ENCODE data around the gene C10orf71.

Gene C10orf71

GRCh38 chr10:49298983-49299815 lies at the start of gene C10orf71:
C10orf71 (plus strand) TSS chr10:49299170; CDS start chr10:49322546, 23,376 bp downstream.
- DNase-seq (ENCODE audit: low read depth in 3 of 3): no peak

GRCh38 chr10:49252313-49253034 lies 46.5 kb upstream of the C10orf71 start:
- no peak for DNase-seq (ENCODE audit: low read depth in 3 of 3)

- DNase-seq (ENCODE audit: low read depth in 3 of 3): no peak
These were observed 45.5 kb upstream of the C10orf71 start for GRCh38 chr10:49253340-49253906.

GRCh38 chr10:49254150-49254549 lies 44.8 kb upstream of the C10orf71 start:
- DNase-seq (ENCODE audit: low read depth in 3 of 3): no peak

GRCh38 chr10:49254556-49255318 lies 44.2 kb upstream of the C10orf71 start:
- no peak for DNase-seq (ENCODE audit: low read depth in 3 of 3)

GRCh38 chr10:49255883-49256282 lies 43.1 kb upstream of the C10orf71 start:
- DNase-seq (ENCODE audit: low read depth in 3 of 3): no peak

- no peak for DNase-seq (ENCODE audit: low read depth in 3 of 3)
These were observed 41.8 kb upstream of the C10orf71 start for GRCh38 chr10:49257154-49257553.

GRCh38 chr10:49257626-49258349 lies 41.2 kb upstream of the C10orf71 start:
- no peak for DNase-seq (ENCODE audit: low read depth in 3 of 3)

- DNase-seq (ENCODE audit: low read depth in 3 of 3): no peak
These were observed 40.7 kb upstream of the C10orf71 start for GRCh38 chr10:49258350-49258683.

- DNase-seq (ENCODE audit: low read depth in 3 of 3): no peak
These were observed 38.2 kb upstream of the C10orf71 start for GRCh38 chr10:49260644-49261296.

- no peak for DNase-seq (ENCODE audit: low read depth in 3 of 3)
These were observed 35.4 kb upstream of the C10orf71 start for GRCh38 chr10:49263591-49263990.

GRCh38 chr10:49264177-49264677 lies 34.7 kb upstream of the C10orf71 start:
- no peak for DNase-seq (ENCODE audit: low read depth in 3 of 3)

- DNase-seq (ENCODE audit: low read depth in 3 of 3): no peak
These were observed 33.1 kb upstream of the C10orf71 start for GRCh38 chr10:49265885-49266284.

GRCh38 chr10:49268185-49268584 lies 30.8 kb upstream of the C10orf71 start:
- no peak for DNase-seq (ENCODE audit: low read depth in 3 of 3)

GRCh38 chr10:49269523-49269922 lies 29.4 kb upstream of the C10orf71 start:
- DNase-seq (ENCODE audit: low read depth in 3 of 3): no peak

- no peak for DNase-seq (ENCODE audit: low read depth in 3 of 3)
These were observed 28.4 kb upstream of the C10orf71 start for GRCh38 chr10:49270565-49270964.

- DNase-seq (ENCODE audit: low read depth in 3 of 3): no peak
These were observed 27.6 kb upstream of the C10orf71 start for GRCh38 chr10:49271346-49271745.

- DNase-seq (ENCODE audit: low read depth in 3 of 3): no peak
These were observed 26.5 kb upstream of the C10orf71 start for GRCh38 chr10:49272251-49273081.

GRCh38 chr10:49273082-49273465 lies 25.9 kb upstream of the C10orf71 start:
- no peak for DNase-seq (ENCODE audit: low read depth in 3 of 3)

- DNase-seq (ENCODE audit: low read depth in 3 of 3): no peak
These were observed 25.3 kb upstream of the C10orf71 start for GRCh38 chr10:49273626-49274025.
